WERI-Rb-1 (cell line): ENCODE measurements around the gene SH3RF3.

Experiments
- DNase-seq: peaks from one replicate; pipeline ENCODE4 v3.0.0-alpha.2; 2020
- H3K27ac ChIP-seq: fragments of 250-450 bp; sonication (Bioruptor Pico); 2 replicates; pipeline ENCODE4 v1.5.1; 2020; ENCODE audit warnings: mild to moderate bottlenecking, moderate library complexity
- H3K27me3 ChIP-seq: fragments of 250-450 bp; sonication (Bioruptor Pico); 2 replicates; pipeline ENCODE4 v1.5.1; 2021; ENCODE audit warnings: mild to moderate bottlenecking, low read depth, moderate library complexity; ENCODE audit not compliant: insufficient read depth, severe bottlenecking
- H3K36me3 ChIP-seq: fragments of 250-450 bp; sonication (Bioruptor Pico); 2 replicates; pipeline ENCODE4 v1.5.1; 2020; ENCODE audit warnings: mild to moderate bottlenecking, moderate library complexity
- H3K4me3 ChIP-seq: 2 replicates; pipeline ENCODE4 v1.5.1; 2011; ENCODE audit warnings: low read depth, mild to moderate bottlenecking, control low read depth, low read length
- H3K9me3 ChIP-seq: fragments of 250-450 bp; sonication (Bioruptor Pico); 2 replicates; pipeline ENCODE4 v1.5.1; 2021; ENCODE audit warnings: mild to moderate bottlenecking, moderate library complexity; ENCODE audit not compliant: severe bottlenecking
- CTCF ChIP-seq: IDR thresholded peaks from 2 replicates; pipeline ENCODE4 v1.5.1; 2011; ENCODE audit warnings: low read depth, mild to moderate bottlenecking, control low read depth, inconsistent platforms, low read length

The SH3RF3 gene

GRCh38 chr2:109269706-109270504, 140.9 kb downstream of the SH3RF3 start:
- H3K27ac ChIP-seq = no peak overlapping the region
- no peak overlapping the region for H3K4me3 ChIP-seq
- H3K27me3 ChIP-seq = no peaks in the 10 kb centered on the region
- no peaks in the 10 kb centered on the region for H3K9me3 ChIP-seq
- TF ChIP-seq CTCF = no peak
- H3K36me3 ChIP-seq = no peaks in the 10 kb centered on the region
- DNase-seq = no peak

GRCh38 chr2:109270505-109271312, 141.7 kb downstream of the SH3RF3 start:
- Histone ChIP-seq H3K27me3 (no peaks in the 10 kb centered on the region), H3K9me3 (no peaks in the 10 kb centered on the region), H3K4me3 (no peak overlapping the region), H3K27ac (no peak overlapping the region), H3K36me3 (no peaks in the 10 kb centered on the region)
- TF ChIP-seq CTCF = no peak
- DNase-seq = no peak

- Histone ChIP-seq H3K9me3 (no peaks in the 10 kb centered on the region), H3K27me3 (no peaks in the 10 kb centered on the region), H3K36me3 (no peaks in the 10 kb centered on the region), H3K27ac (no peak overlapping the region), H3K4me3 (no peak overlapping the region)
- DNase-seq = no peak
- TF ChIP-seq CTCF = no peak
These were observed 142.9 kb downstream of the SH3RF3 start for GRCh38 chr2:109271920-109272319.

GRCh38 chr2:109272461-109272860, 143.5 kb downstream of the SH3RF3 start:
- no peak for TF ChIP-seq CTCF
- no peaks in the 10 kb centered on the region for H3K36me3 ChIP-seq
- no peak overlapping the region for H3K27ac ChIP-seq
- H3K9me3 ChIP-seq = no peaks in the 10 kb centered on the region
- no peak for DNase-seq
- H3K4me3 ChIP-seq = no peak overlapping the region
- no peaks in the 10 kb centered on the region for H3K27me3 ChIP-seq

- peak overlapping the region; percentile 51 for H3K27ac ChIP-seq
- H3K4me3 ChIP-seq = peak overlapping the region; percentile 31
- no peaks in the 10 kb centered on the region for H3K36me3 ChIP-seq
- H3K27me3 ChIP-seq = no peaks in the 10 kb centered on the region
- H3K9me3 ChIP-seq = no peaks in the 10 kb centered on the region
- DNase-seq = peak; percentile 84
- no peak for TF ChIP-seq CTCF
These were observed 146.4 kb downstream of the SH3RF3 start for GRCh38 chr2:109275120-109276012.
